Measurements from ENCODE around the gene COX7A2L.

GRCh38 chr2:42376758-42377157 is 15.7 kb upstream of the COX7A2L start:
- TF ChIP-seq CTCF (IDR thresholded peaks at IDR 0.05) (no peak), POLR2A (IDR thresholded peaks at IDR 0.05) (no peak), POLR2AphosphoS5 (IDR thresholded peaks at IDR 0.05) (no peak)
